ENCODE measurements around the gene POLR3B. TPM values are rescaled to one million over a fixed set of nuclear protein-coding genes. Genes with fewer than 3 reads are reported as not detected.

The POLR3B gene
- total and polyA plus RNA-seq, 2 of the 8 experiments (the other 6 are each of a cell fraction or from before 2014, with no cell fraction given), result 5.0 to 13.2 TPM

- Histone ChIP-seq H4K5ac (ENCODE audit: insufficient read length, low read depth, low read length) (no peak overlapping the region), H2AK5ac (ENCODE audit: low read depth, low read length) (no peak overlapping the region), H3K23me2 (ENCODE audit: low read depth, low read length) (no peaks in the 10 kb centered on the region), H3K79me1 (ENCODE audit: low read depth, low read length) (no peaks in the 10 kb centered on the region), H3K4ac (replicated peaks; ENCODE audit: insufficient read length, low read depth, low read length) (no peak overlapping the region), H3K23ac (ENCODE audit: insufficient read length) (no peak overlapping the region), H3K14ac (ENCODE audit: insufficient read length) (no peak overlapping the region), H3K4me2 (ENCODE audit: insufficient read depth in 1 of 2, low read depth in 2 of 2, low read length in 2 of 2) (no peak overlapping the region), H3K9ac (replicated peaks in 1 of 4; ENCODE audit: extremely low read depth in 1 of 4, low read depth in 3 of 4, low read length in 3 of 4) (no peak overlapping the region), H3K56ac (replicated peaks; ENCODE audit: insufficient read length, low read depth, low read length) (no peak overlapping the region), H3K36me3 (ENCODE audit: control insufficient read depth in 2 of 4, insufficient read depth in 4 of 4, low read length in 3 of 4) (0 out of 8 replicates have a peak, but pooled peaks cover 0 to 3% (median 0%) of the 10 kb centered on the region in 4 experiments), H3K79me2 (ENCODE audit: control insufficient read depth in 1 of 2, insufficient read depth in 2 of 2, low read length in 2 of 2) (no peaks in the 10 kb centered on the region), H3K18ac (ENCODE audit: extremely low read depth, low read length) (no peak overlapping the region), H3K27ac (ENCODE audit: low read depth, low read length) (no peak overlapping the region), H3K27me3 (replicated peaks in 1 of 4; ENCODE audit: control insufficient read depth in 3 of 4, extremely low read depth in 1 of 4, insufficient read depth in 3 of 4, low read length in 3 of 4) (no peaks in the 10 kb centered on the region), H2BK5ac (ENCODE audit: low read depth, low read length) (no peak overlapping the region), H4K8ac (ENCODE audit: extremely low read depth, insufficient read depth, low read length) (no peak overlapping the region; the same call in 1 of the 2 replicates), H2BK120ac (replicated peaks; ENCODE audit: low read depth, low read length) (no peak overlapping the region), H2BK15ac (ENCODE audit: low read length) (no peak overlapping the region), H4K20me1 (replicated peaks in 1 of 2; ENCODE audit: control insufficient read depth in 1 of 2, insufficient read depth in 2 of 2, low read length in 2 of 2) (no peaks in the 10 kb centered on the region), H3K9me3 (ENCODE audit: insufficient read depth in 2 of 2, low read depth in 1 of 2, low read length in 1 of 2) (no peaks in the 10 kb centered on the region), H2BK12ac (ENCODE audit: low read depth, low read length) (no peak overlapping the region), H3K4me1 (replicated peaks in 1 of 4; ENCODE audit: control insufficient read depth in 3 of 4, insufficient read depth in 4 of 4, low read length in 3 of 4) (peaks cover 0 to 5% (median 0%) of the 10 kb centered on the region in 4 experiments; a peak in 1 of 7 replicates), H3K4me3 (ENCODE audit: extremely low read depth in 1 of 4, insufficient read depth in 2 of 4, low read depth in 3 of 4, low read length in 4 of 4) (no peak overlapping the region), H2AFZ (ENCODE audit: low read length) (no peak overlapping the region), H2BK20ac (ENCODE audit: low read length) (no peak overlapping the region), H4K91ac (replicated peaks; ENCODE audit: insufficient read length, low read length) (no peak overlapping the region)
- DNase-seq (ENCODE audit: low read depth in 1 of 2, low spot score in 2 of 2) (no peak), FAIRE-seq (peak; percentile 28)
- ChIA-PET CTCF (ENCODE audit: partially characterized antibody) (interaction anchor here (0.7 to 1.4 kb wide), 5 partner anchors 15 to 1561 kb away, joined by 3 to 4 read pairs (median 3); no protein-coding TSS in a partner anchor), POLR2A (ENCODE audit: partially characterized antibody) (interaction anchor here (0.6 kb wide), 1 partner anchor 78 kb away, joined by 3 read pairs; no protein-coding TSS in a partner anchor)
- 87% methylated on average over 7 of the region's 7 CpGs; no CpG with 5 or more reads in 1 of the 2 experiments for WGBS, 2 experiments (ENCODE audit: extremely low coverage in 1 of 2, insufficient coverage in 1 of 2, insufficient read length in 1 of 2, insufficient replicate concordance in 2 of 2, low coverage in 1 of 2, low lambda C conversion rate in 2 of 2, missing lambda C conversion rate in 1 of 2)
- TF ChIP-seq CTCF (IDR thresholded peaks at IDR 0.05; ENCODE audit: control extremely low read depth in 1 of 3, insufficient read depth in 1 of 3, low read depth in 1 of 3, low read length in 3 of 3), result no peak
- no peak for TF ChIP-seq CBX5 (IDR thresholded peaks at IDR 0.05; ENCODE audit: low read depth, low read length)
- no peak for TF ChIP-seq HDAC2 (IDR thresholded peaks at IDR 0.05; ENCODE audit: borderline replicate concordance in 1 of 2, low read depth in 2 of 2, low read length in 2 of 2)
- no peak for TF ChIP-seq CHD1 (IDR thresholded peaks at IDR 0.05; ENCODE audit: low read depth, low read length)
- no peak for TF ChIP-seq RXRA (IDR thresholded peaks at IDR 0.05; ENCODE audit: insufficient read depth, low read depth, low read length)
- TF ChIP-seq SUZ12 (IDR thresholded peaks at IDR 0.05; ENCODE audit: low read length), result no peak
Measured at GRCh38 chr12:106417926-106418910, 60.7 kb downstream of the POLR3B start.

All from H1 (cell line).